ENCODE measurements around the gene CCDC85A.
"Not testable (repeated sequence)": the region's sequence is repeated elsewhere in the genome, so short reads cannot be mapped to it uniquely, and the experiment has no call there.

DNA sequence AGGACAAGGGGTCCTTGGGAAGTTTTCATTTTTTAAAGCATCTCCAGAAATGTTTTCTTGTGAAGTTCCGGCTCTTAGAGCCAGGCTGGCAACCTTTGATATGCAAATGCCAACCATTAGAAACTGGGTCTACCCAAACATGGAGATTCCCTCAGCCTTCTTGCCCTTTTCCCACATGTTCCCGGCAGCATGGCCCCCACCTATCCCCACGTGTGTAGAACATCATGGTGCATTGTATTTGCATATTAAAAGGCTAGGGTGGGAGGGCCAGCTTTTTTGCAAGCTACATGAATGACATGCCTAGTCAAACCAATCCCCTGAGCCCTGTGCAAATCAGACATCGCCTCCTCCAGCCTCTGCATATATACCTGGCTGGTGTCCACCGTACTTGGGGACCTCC is 23.9 kb upstream of the CCDC85A start:
- TF ChIP-seq, protein P1, sequence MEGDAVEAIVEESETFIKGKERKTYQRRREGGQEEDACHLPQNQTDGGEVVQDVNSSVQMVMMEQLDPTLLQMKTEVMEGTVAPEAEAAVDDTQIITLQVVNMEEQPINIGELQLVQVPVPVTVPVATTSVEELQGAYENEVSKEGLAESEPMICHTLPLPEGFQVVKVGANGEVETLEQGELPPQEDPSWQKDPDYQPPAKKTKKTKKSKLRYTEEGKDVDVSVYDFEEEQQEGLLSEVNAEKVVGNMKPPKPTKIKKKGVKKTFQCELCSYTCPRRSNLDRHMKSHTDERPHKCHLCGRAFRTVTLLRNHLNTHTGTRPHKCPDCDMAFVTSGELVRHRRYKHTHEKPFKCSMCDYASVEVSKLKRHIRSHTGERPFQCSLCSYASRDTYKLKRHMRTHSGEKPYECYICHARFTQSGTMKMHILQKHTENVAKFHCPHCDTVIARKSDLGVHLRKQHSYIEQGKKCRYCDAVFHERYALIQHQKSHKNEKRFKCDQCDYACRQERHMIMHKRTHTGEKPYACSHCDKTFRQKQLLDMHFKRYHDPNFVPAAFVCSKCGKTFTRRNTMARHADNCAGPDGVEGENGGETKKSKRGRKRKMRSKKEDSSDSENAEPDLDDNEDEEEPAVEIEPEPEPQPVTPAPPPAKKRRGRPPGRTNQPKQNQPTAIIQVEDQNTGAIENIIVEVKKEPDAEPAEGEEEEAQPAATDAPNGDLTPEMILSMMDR (IDR thresholded peaks at IDR 0.05) = not testable (repeated sequence)
- TF ChIP-seq RAD21 (IDR thresholded peaks at IDR 0.05; ENCODE audit: low read length); TCF12 (IDR thresholded peaks at IDR 0.05); USF1 (IDR thresholded peaks at IDR 0.05; ENCODE audit: borderline replicate concordance, low read depth); MXI1 (IDR thresholded peaks at IDR 0.05; ENCODE audit: low read depth, low read length); POLR2AphosphoS5 (IDR thresholded peaks at IDR 0.05; ENCODE audit: low read depth, low read length): not testable (repeated sequence)
- TF ChIP-seq, protein P2, sequence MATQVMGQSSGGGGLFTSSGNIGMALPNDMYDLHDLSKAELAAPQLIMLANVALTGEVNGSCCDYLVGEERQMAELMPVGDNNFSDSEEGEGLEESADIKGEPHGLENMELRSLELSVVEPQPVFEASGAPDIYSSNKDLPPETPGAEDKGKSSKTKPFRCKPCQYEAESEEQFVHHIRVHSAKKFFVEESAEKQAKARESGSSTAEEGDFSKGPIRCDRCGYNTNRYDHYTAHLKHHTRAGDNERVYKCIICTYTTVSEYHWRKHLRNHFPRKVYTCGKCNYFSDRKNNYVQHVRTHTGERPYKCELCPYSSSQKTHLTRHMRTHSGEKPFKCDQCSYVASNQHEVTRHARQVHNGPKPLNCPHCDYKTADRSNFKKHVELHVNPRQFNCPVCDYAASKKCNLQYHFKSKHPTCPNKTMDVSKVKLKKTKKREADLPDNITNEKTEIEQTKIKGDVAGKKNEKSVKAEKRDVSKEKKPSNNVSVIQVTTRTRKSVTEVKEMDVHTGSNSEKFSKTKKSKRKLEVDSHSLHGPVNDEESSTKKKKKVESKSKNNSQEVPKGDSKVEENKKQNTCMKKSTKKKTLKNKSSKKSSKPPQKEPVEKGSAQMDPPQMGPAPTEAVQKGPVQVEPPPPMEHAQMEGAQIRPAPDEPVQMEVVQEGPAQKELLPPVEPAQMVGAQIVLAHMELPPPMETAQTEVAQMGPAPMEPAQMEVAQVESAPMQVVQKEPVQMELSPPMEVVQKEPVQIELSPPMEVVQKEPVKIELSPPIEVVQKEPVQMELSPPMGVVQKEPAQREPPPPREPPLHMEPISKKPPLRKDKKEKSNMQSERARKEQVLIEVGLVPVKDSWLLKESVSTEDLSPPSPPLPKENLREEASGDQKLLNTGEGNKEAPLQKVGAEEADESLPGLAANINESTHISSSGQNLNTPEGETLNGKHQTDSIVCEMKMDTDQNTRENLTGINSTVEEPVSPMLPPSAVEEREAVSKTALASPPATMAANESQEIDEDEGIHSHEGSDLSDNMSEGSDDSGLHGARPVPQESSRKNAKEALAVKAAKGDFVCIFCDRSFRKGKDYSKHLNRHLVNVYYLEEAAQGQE (IDR thresholded peaks at IDR 0.05; ENCODE audit: low read depth, low read length) = not testable (repeated sequence)

All from SK-N-SH (cell line).